ENCODE results near the gene TLR10.
"Not testable (repeated sequence)": the region's sequence is repeated elsewhere in the genome, so short reads cannot be mapped to it uniquely, and the experiment has no call there.

The TLR10 gene

GRCh38 chr4:38787693-38788092, 4.9 kb upstream of the TLR10 start:
- peaks cover 14% of the 10 kb centered on the region for H3K4me1 Mint-ChIP-seq
- no peak overlapping the region for H3K27ac Mint-ChIP-seq
- DNase-seq (ENCODE audit: low spot score in 2 of 2) (no peak), ATAC-seq (ENCODE audit: low read depth) (no peak)
- H3K4me3 Mint-ChIP-seq = no peak overlapping the region
- no peaks in the 10 kb centered on the region for H3K27me3 Mint-ChIP-seq
- peaks cover 25% of the 10 kb centered on the region for H3K36me3 Mint-ChIP-seq
- H3K9me3 Mint-ChIP-seq = peaks cover 22% of the 10 kb centered on the region

GRCh38 chr4:38785901-38786402, 3.2 kb upstream of the TLR10 start:
- ATAC-seq (ENCODE audit: low read depth) = peak; percentile 38
- H3K36me3 Mint-ChIP-seq = peaks cover 18% of the 10 kb centered on the region
- peak overlapping the region; percentile 37 for H3K27ac Mint-ChIP-seq
- H3K4me3 Mint-ChIP-seq = peak overlapping the region; percentile 35
- no peaks in the 10 kb centered on the region for H3K27me3 Mint-ChIP-seq
- H3K9me3 Mint-ChIP-seq = peaks cover 15% of the 10 kb centered on the region
- DNase-seq (ENCODE audit: low spot score in 2 of 2) = no peak
- H3K4me1 Mint-ChIP-seq = peaks cover 12% of the 10 kb centered on the region

DNA sequence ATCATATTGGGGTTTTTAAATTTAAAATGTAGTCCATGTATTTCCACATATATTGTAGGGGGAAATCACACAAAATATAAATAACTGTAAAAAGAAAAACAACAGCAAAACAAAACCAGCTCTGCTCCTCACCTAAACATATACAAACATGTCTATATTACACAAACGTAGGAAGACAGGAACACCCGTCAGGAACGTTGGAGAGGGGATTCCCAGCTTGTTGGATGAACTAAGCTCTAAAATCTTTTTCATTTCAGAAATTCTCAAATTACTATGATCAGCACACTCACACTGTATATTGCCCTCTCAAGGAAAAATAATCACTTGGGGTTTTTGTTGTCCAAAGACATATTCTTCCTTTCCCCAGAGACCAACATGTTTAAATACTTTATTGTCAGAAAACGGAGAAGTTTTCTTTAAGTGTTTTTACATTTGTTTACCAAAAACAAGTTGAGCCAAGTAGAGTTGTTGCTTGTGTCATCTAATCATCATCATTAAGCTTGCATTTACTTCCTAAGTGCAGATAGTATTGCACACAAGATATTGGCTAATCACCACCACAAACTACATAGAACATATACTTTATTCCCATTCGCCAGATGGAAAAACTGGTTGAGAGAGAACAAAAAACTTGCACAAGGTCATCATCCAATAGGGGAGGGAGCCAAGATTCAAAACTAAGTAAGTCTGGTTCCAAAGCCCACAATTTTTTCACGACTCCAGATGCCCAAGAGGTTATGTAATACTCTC, 2.4 kb upstream of the TLR10 start:
- H3K4me1 Mint-ChIP-seq = peaks cover 17% of the 10 kb centered on the region
- ATAC-seq (ENCODE audit: low read depth) = no peak
- H3K27ac Mint-ChIP-seq = peak overlapping the region; percentile 37
- no peak overlapping the region for H3K4me3 Mint-ChIP-seq
- H3K27me3 Mint-ChIP-seq = no peaks in the 10 kb centered on the region
- peaks cover 12% of the 10 kb centered on the region for H3K9me3 Mint-ChIP-seq
- peaks cover 19% of the 10 kb centered on the region for H3K36me3 Mint-ChIP-seq
- no peak for DNase-seq (ENCODE audit: low spot score in 2 of 2)

DNA sequence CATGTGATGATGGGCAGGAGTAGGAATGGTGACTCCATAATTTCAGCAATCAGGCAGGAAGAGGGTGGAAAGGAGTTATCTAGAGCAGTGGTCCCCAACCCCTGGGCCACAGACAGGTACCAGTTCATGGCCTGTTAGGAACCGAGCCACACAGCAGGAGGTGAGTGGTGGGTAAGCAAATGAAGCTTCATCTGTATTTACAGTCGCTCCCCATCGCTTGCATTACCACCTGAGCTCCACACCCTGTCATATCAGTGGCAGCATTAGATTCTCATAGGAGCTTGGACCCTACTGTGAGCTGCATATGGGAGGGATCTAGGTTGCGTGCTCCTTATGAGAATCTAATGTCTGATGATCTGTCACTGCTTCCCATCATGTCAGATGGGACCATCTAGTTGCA, 1.4 kb upstream of the TLR10 start:
- Mint-ChIP-seq H3K4me3 (no peak overlapping the region), H3K27me3 (no peaks in the 10 kb centered on the region), H3K27ac (no peak overlapping the region), H3K36me3 (peaks cover 20% of the 10 kb centered on the region), H3K9me3 (peaks cover 9% of the 10 kb centered on the region), H3K4me1 (peaks cover 22% of the 10 kb centered on the region)
- ATAC-seq (ENCODE audit: low read depth) (no peak), DNase-seq (ENCODE audit: low spot score in 2 of 2) (no peak)

GRCh38 chr4:38783109-38783460, 295 bp upstream of the TLR10 start:
- peaks cover 20% of the 10 kb centered on the region for H3K36me3 Mint-ChIP-seq
- peak overlapping the region; percentile 85 for H3K27ac Mint-ChIP-seq
- no peak for DNase-seq (ENCODE audit: low spot score in 2 of 2)
- H3K9me3 Mint-ChIP-seq = peaks cover 9% of the 10 kb centered on the region
- no peak overlapping the region for H3K4me3 Mint-ChIP-seq
- H3K4me1 Mint-ChIP-seq = peaks cover 25% of the 10 kb centered on the region
- H3K27me3 Mint-ChIP-seq = no peaks in the 10 kb centered on the region
- no peak for ATAC-seq (ENCODE audit: low read depth)

- H3K4me1 Mint-ChIP-seq = peaks cover 31% of the 10 kb centered on the region
- H3K9me3 Mint-ChIP-seq = peaks cover 8% of the 10 kb centered on the region
- H3K27me3 Mint-ChIP-seq = no peaks in the 10 kb centered on the region
- DNase-seq (ENCODE audit: low spot score in 2 of 2) (no peak), ATAC-seq (ENCODE audit: low read depth) (peak; percentile 28)
- H3K36me3 Mint-ChIP-seq = peaks cover 27% of the 10 kb centered on the region
- peak overlapping the region; percentile 85 for H3K27ac Mint-ChIP-seq
- H3K4me3 Mint-ChIP-seq = peak overlapping the region; percentile 91
Observed at GRCh38 chr4:38781854-38782261, 932 bp downstream of the TLR10 start.

- Mint-ChIP-seq H3K4me1 (peaks cover 33% of the 10 kb centered on the region), H3K27me3 (no peaks in the 10 kb centered on the region), H3K4me3 (peak overlapping the region; percentile 91), H3K9me3 (peaks cover 7% of the 10 kb centered on the region), H3K36me3 (peaks cover 32% of the 10 kb centered on the region), H3K27ac (peak overlapping the region; percentile 85)
- DNase-seq (ENCODE audit: low spot score in 2 of 2) = no peak
- ATAC-seq (ENCODE audit: low read depth) = peak; percentile 11
Observed at GRCh38 chr4:38780833-38781484, 1.8 kb downstream of the TLR10 start.

- Mint-ChIP-seq H3K27ac (peak overlapping the region; percentile 85), H3K27me3 (no peaks in the 10 kb centered on the region), H3K36me3 (peaks cover 40% of the 10 kb centered on the region), H3K9me3 (peaks cover 5% of the 10 kb centered on the region), H3K4me3 (peak overlapping the region; percentile 91), H3K4me1 (peaks cover 30% of the 10 kb centered on the region)
- ATAC-seq (ENCODE audit: low read depth) (no peak), DNase-seq (ENCODE audit: low spot score in 2 of 2) (no peak)
Observed at GRCh38 chr4:38779790-38780189, 3.0 kb downstream of the TLR10 start.

DNA sequence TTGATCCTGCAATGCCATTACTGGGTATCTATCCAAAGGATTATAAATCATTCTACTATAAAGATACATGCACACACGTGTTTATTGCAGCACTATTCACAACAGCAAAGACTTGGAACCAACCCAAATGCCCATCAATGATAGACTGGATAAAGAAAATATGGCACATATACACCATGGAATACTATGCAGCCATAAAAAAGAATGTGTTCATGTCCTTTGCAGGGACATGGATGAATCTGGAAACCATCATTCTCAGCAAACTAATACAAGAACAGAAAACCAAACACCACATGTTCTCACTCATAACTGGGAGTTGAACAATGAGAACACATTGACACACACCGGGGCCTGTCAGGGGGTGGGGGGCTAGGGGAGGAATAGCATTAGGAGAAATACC, 4.9 kb downstream of the TLR10 start:
- Mint-ChIP-seq H3K4me3 (peak overlapping the region; percentile 47), H3K4me1 (peaks cover 36% of the 10 kb centered on the region), H3K27ac (peak overlapping the region; percentile 62), H3K36me3 (peaks cover 55% of the 10 kb centered on the region)
- not testable (repeated sequence) for H3K9me3 Mint-ChIP-seq; DNase-seq (ENCODE audit: low spot score in 2 of 2); ATAC-seq (ENCODE audit: low read depth); H3K27me3 Mint-ChIP-seq

GRCh38 chr4:38775326-38775725, 7.5 kb downstream of the TLR10 start:
- peaks cover 39% of the 10 kb centered on the region for H3K4me1 Mint-ChIP-seq
- no peak overlapping the region for H3K4me3 Mint-ChIP-seq

GRCh38 chr4:38774181-38774955, 8.4 kb downstream of the TLR10 start:
- Mint-ChIP-seq H3K4me1 (peaks cover 40% of the 10 kb centered on the region), H3K27me3 (no peaks in the 10 kb centered on the region), H3K27ac (peak overlapping the region; percentile 68), H3K36me3 (peaks cover 53% of the 10 kb centered on the region), H3K4me3 (no peak overlapping the region), H3K9me3 (peaks cover 6% of the 10 kb centered on the region)
- ATAC-seq (ENCODE audit: low read depth) (no peak), DNase-seq (ENCODE audit: low spot score in 2 of 2) (no peak)

More at GRCh38 chr4:38775326-38775725, 7.5 kb downstream of the TLR10 start:
- H3K9me3 Mint-ChIP-seq = peaks cover 6% of the 10 kb centered on the region
- no peaks in the 10 kb centered on the region for H3K27me3 Mint-ChIP-seq
- no peak for DNase-seq (ENCODE audit: low spot score in 2 of 2)
- peaks cover 57% of the 10 kb centered on the region for H3K36me3 Mint-ChIP-seq
- peak overlapping the region; percentile 31 for H3K27ac Mint-ChIP-seq
- no peak for ATAC-seq (ENCODE audit: low read depth)

- not testable (repeated sequence) for H3K4me3 Mint-ChIP-seq; ATAC-seq (ENCODE audit: low read depth); H3K27ac Mint-ChIP-seq; DNase-seq (ENCODE audit: low spot score in 2 of 2); H3K27me3 Mint-ChIP-seq; H3K9me3 Mint-ChIP-seq
- Mint-ChIP-seq H3K4me1 (peaks cover 39% of the 10 kb centered on the region), H3K36me3 (peaks cover 52% of the 10 kb centered on the region)
Observed at GRCh38 chr4:38770281-38770680, 12.5 kb downstream of the TLR10 start.

- no peak for DNase-seq (ENCODE audit: low spot score in 2 of 2)
- Mint-ChIP-seq H3K27me3 (no peaks in the 10 kb centered on the region), H3K36me3 (peaks cover 48% of the 10 kb centered on the region), H3K4me3 (peak overlapping the region; percentile 14), H3K27ac (no peak overlapping the region), H3K4me1 (peaks cover 41% of the 10 kb centered on the region), H3K9me3 (peaks cover 8% of the 10 kb centered on the region)
- ATAC-seq (ENCODE audit: low read depth) = peak; percentile 31
Observed at GRCh38 chr4:38769857-38770256, 12.9 kb downstream of the TLR10 start.

DNA sequence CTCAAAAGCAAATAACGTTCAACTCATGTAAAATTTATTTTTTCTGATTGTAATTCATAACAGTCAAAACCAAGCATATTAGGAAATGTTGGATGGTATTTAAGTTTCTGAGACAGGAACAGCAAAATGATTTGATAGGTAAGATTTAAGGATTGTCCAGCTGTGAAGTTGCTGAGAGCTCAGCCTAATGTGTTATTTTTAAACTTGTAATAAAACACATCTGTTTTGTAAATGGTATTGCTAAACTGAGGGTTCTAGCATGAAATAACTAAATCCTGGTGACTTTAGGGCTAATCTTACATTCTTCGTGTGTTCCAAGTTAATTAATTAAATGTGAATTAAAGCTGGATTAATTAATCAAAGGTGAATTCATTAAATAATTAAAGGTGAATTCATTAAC, 13.3 kb downstream of the TLR10 start:
- peaks cover 38% of the 10 kb centered on the region for H3K4me1 Mint-ChIP-seq
- H3K4me3 Mint-ChIP-seq = peak overlapping the region; percentile 37
- DNase-seq (ENCODE audit: low spot score in 2 of 2) (no peak), ATAC-seq (ENCODE audit: low read depth) (peak; percentile 17)
- peaks cover 7% of the 10 kb centered on the region for H3K9me3 Mint-ChIP-seq
- H3K27me3 Mint-ChIP-seq = no peaks in the 10 kb centered on the region
- peaks cover 45% of the 10 kb centered on the region for H3K36me3 Mint-ChIP-seq
- peak overlapping the region; percentile 46 for H3K27ac Mint-ChIP-seq
